Measurements from ENCODE around the gene KCNC3.

KCNC3 gene

GRCh38 chr19:50378169-50378862 lies 49.1 kb upstream of the KCNC3 start:
- Histone ChIP-seq H3K4me1 (ENCODE audit: control insufficient read depth, insufficient read depth, low read length) (0 out of 2 replicates have a peak, but pooled peaks cover under 1% of the 10 kb centered on the region), H3K36me3 (ENCODE audit: control insufficient read depth in 2 of 2, insufficient read depth in 1 of 2, low read length in 2 of 2) (peaks cover 7 to 52% of the 10 kb centered on the region in 2 experiments; a peak in 2 of 3 replicates), H3K27ac (ENCODE audit: extremely low read depth, low read depth, low read length) (no peak overlapping the region), H3K4me3 (ENCODE audit: low read depth, low read length) (no peak overlapping the region), H3K9me3 (ENCODE audit: control insufficient read depth, insufficient read depth, low read depth, low read length) (no peaks in the 10 kb centered on the region)
- ChIA-PET CTCF (no interaction called here), POLR2A (interaction anchor here (0.5 kb wide), 1 partner anchor 1816 kb away, joined by 3 read pairs; no protein-coding TSS in a partner anchor)
- TF ChIP-seq PRDM4 (tag by site-specific recombination; IDR thresholded peaks at IDR 0.05), result no peak
- no peak for TF ChIP-seq ZNF157 (tag by site-specific recombination; IDR thresholded peaks at IDR 0.05)
- TF ChIP-seq ZNF518A (tag by site-specific recombination; conservative IDR thresholded peaks at IDR 0.05; ENCODE audit: low read depth), result no peak
- no peak for TF ChIP-seq ZNF433 (tag by site-specific recombination; IDR thresholded peaks at IDR 0.05; ENCODE audit: low read depth)
- no peak for TF ChIP-seq ELK4 (IDR thresholded peaks at IDR 0.05; ENCODE audit: borderline replicate concordance, low read depth, low read length)
- TF ChIP-seq ZBTB11 (tag by site-specific recombination; conservative IDR thresholded peaks at IDR 0.05; ENCODE audit: low read depth), result no peak
- TF ChIP-seq ZNF354C (tag by site-specific recombination; IDR thresholded peaks at IDR 0.05; ENCODE audit: borderline replicate concordance, low read depth), result no peak
- TF ChIP-seq ZNF280C (tag by site-specific recombination; IDR thresholded peaks at IDR 0.05), result no peak
- no peak for TF ChIP-seq INSM2 (tag by site-specific recombination; IDR thresholded peaks at IDR 0.05)
- TF ChIP-seq ZXDB (tag by site-specific recombination; IDR thresholded peaks at IDR 0.05), result no peak
- no peak for TF ChIP-seq ZNF114 (tag by site-specific recombination; IDR thresholded peaks at IDR 0.05)
- no peak for TF ChIP-seq ZBTB1 (tag by site-specific recombination; IDR thresholded peaks at IDR 0.05)

Measured in HEK293 (cell line).